HG03045 (cell line): Measurements from ENCODE around the gene ADGRA1.

Experiments
- ATAC-seq: cut with Tn5 transposase; IDR thresholded peaks from one replicate; pipeline ENCODE4 v1.9.1; 2021; ENCODE audit warnings: mild to moderate bottlenecking, moderate library complexity; ENCODE audit not compliant: unreplicated experiment

The ADGRA1 gene

GRCh38 chr10:133075346-133076137, 12.2 kb upstream of the ADGRA1 start:
- no peak for ATAC-seq

- ATAC-seq, result no peak
These were observed 11.3 kb upstream of the ADGRA1 start for GRCh38 chr10:133076274-133077038.

DNA sequence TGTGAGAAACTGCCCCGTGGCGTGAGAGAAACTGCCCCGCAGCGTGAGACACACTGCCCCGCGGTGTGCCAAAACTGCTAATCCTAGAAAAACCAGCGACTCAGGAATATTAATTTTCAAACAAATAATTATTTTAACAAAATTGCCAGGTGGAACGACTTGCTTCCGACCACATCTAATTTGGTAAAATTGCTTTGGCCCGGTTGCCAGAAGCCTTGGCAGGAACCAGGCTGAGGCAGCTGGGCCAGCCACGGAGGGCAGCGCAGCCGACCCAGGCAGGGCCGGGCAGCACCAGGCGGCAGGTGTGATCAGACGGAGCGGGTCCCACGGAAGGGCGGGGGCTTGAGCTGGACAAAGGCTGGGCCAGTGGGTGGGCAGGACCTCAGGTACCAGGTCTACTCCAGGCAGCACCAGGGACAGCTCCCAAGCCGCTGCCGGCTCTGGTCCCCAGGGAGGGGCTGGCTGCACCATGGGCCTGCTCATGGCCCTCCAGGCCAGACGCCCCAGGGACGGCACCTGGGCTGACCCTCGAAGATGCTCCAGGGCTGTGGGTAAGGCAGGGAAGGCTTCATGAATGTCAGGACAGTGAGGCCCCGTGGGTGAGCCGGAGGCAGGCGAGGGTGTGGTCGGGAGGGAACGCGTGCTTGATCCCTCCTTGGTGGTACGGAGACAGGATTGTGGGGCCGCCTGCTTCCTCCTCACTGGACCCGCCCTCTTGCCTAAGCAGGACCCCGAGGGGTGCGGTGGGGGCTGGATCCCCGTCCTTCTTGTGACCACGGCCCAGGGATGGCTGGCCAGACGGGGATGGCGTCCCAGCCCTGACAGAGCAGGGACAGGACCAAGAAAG, 7.7 kb upstream of the ADGRA1 start:
- ATAC-seq, result no peak

GRCh38 chr10:133080683-133081040, 7.1 kb upstream of the ADGRA1 start:
- no peak for ATAC-seq

DNA sequence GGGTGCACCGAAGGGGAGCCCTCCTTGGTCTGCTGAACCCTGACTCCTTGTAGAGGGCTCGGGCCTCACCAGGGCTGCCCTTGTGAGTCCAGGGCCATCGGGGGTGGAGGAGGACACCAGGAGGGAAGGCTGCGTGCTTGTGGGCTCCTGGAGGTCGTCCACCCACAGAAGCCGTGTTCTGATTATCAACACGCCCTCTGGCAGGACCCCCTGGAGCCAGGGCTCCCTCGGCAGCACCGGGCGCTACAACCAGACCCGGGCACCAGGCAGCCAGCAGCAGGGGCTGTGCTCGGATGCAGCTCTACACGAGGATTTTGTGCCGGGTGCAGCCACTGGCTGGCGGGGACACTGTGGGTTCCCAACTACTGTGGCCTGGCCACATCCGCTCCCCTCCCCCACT, 6.1 kb upstream of the ADGRA1 start:
- no peak for ATAC-seq

- ATAC-seq, result no peak
These were observed 4.9 kb upstream of the ADGRA1 start for GRCh38 chr10:133082685-133083421.

- ATAC-seq, result no peak
These were observed 4.2 kb upstream of the ADGRA1 start for GRCh38 chr10:133083422-133084100.

- ATAC-seq, result no peak
These were observed 3.2 kb upstream of the ADGRA1 start for GRCh38 chr10:133084491-133084890.

DNA sequence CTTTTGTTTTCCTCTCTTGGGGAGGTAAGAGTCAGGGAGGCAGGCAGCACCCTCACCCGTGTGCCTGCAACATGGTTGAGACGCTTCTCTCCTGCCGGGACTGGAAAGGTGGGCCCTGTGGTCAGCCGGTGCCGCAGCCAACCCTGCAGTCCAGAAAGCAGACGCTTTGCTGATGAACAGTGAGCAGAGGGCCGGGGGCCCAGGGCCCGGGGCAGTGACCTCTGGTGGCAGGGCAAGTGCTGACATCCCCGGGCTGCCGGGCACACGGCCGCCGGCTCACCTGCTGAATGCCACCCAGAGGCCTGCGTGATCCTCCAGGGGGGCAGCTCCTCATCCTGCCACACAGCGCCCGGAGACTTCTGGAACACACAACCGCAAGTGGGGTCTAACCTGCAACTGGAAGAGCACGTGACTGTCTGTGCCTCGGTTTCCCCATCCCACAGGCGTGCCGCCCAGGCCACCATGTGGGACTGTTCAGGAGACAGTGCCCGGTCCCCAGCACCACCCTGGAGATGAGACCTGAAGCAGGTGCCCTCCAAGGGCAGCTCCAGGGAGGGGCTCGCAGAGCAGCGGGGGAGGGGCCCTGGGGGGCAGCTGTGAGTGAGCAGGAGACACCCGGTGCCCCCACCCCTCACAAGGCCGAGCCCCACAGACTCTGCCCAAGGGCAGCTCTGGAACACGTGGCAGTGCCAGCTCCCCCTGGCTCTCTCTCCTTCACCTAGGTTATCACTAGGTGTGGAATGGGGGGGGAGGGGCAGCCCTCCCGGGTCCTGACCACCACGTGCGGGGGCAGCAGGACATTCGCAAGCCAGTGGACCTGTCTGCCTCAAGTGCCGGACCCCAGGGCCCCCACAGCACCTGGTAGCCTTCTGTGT, 2.2 kb upstream of the ADGRA1 start:
- no peak for ATAC-seq

DNA sequence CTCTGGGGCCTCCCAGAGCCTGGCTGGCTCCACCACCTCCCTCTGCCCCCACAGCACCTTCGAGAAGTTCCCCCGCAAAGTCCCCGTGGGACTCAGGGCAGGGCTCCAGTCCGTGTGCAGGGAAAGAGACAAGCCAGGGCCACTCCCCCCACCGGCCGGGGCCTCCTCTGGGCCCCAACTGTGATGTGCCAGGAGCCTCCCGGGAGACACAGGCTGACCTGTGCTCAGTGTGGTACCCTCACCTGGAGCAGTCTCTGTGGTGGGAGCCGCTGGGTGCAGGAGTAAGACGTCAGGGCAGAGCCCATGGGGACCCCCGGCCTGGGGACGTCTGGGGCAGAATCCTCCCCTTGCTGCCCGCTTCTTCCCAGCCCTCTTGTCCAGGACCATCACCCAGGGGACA, 1.5 kb upstream of the ADGRA1 start:
- no peak for ATAC-seq

GRCh38 chr10:133087045-133087678, 562 bp upstream of the ADGRA1 start:
- ATAC-seq, result no peak

DNA sequence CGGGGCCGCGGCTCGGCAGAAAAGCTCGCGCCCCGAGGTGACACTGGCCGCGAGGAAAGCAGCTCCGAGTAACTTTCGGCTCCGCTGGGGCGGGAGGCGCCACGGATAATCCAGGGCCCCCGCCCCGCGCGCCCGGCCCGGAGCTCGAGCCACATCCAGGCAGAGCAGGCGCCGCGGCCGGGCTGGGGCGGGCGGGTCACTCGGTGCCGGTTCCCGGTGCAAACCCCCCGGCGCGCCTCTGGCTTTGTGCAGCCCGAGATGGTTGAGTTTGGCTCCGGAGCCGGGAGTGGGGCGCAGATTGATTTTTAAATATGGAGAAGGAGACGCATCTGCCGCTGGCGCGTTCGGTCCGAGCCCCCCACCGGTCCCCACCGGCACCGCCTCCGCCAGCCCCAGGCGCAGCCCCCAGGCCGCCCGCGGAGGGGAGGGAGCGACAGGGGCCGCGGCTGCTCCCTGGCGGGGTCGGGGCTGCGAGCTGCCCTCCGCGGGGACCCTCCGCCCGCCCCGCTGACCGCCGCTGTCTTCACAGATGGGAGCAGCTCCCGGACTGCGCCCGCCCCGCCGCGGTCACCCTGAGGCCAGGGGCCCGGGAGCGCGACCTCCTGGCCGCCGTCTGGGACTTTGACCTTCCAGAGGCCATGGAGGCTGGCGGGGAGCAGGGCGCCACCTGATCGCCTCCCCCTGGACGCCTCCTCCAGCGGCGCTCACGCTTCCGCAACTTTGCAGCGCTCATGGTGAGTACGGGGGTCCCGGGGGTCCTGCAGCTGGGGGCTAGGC, 643 bp downstream of the ADGRA1 start:
- ATAC-seq, result no peak

GRCh38 chr10:133088956-133089800, 1.5 kb downstream of the ADGRA1 start:
- no peak for ATAC-seq

GRCh38 chr10:133090101-133090500, 2.4 kb downstream of the ADGRA1 start:
- no peak for ATAC-seq

- no peak for ATAC-seq
These were observed 2.9 kb downstream of the ADGRA1 start for GRCh38 chr10:133090654-133091053.

GRCh38 chr10:133091316-133091715, 3.6 kb downstream of the ADGRA1 start:
- no peak for ATAC-seq

- ATAC-seq, result no peak
These were observed 5.6 kb downstream of the ADGRA1 start for GRCh38 chr10:133093291-133093690.
